Activated T-cell treated with anti-CD3 and anti-CD28 coated beads for 24 hours (primary cell): Measurements from ENCODE around the gene SUGCT.

Experiments used
- DNase-seq: peaks from one replicate; pipeline ENCODE4 v3.0.0-alpha.2; 2020; ENCODE audit warnings: low read depth

SUGCT gene

GRCh38 chr7:40879941-40880543 lies 745.2 kb downstream of the SUGCT start:
- no peak for DNase-seq

GRCh38 chr7:40880581-40880980 lies 745.8 kb downstream of the SUGCT start:
- DNase-seq = no peak

GRCh38 chr7:40881405-40881926 lies 746.7 kb downstream of the SUGCT start:
- DNase-seq = no peak

GRCh38 chr7:40882071-40882658 lies 747.4 kb downstream of the SUGCT start:
- DNase-seq = no peak

GRCh38 chr7:40883826-40884225 lies 749.0 kb downstream of the SUGCT start:
- no peak for DNase-seq

GRCh38 chr7:40884241-40884640 lies 749.4 kb downstream of the SUGCT start:
- no peak for DNase-seq

- no peak for DNase-seq
Observed at GRCh38 chr7:40885503-40885902, 750.7 kb downstream of the SUGCT start.

GRCh38 chr7:40887099-40887498 lies 752.3 kb downstream of the SUGCT start:
- DNase-seq = no peak

- no peak for DNase-seq
Observed at GRCh38 chr7:40888499-40888898, 753.7 kb downstream of the SUGCT start.

- DNase-seq = no peak
Observed at GRCh38 chr7:40889099-40889498, 754.3 kb downstream of the SUGCT start.

- no peak for DNase-seq
Observed at GRCh38 chr7:40889539-40889938, 754.7 kb downstream of the SUGCT start.

GRCh38 chr7:40890088-40890692 lies 755.4 kb downstream of the SUGCT start:
- no peak for DNase-seq

GRCh38 chr7:40891232-40891631 lies 756.4 kb downstream of the SUGCT start:
- DNase-seq = no peak

- DNase-seq = no peak
Observed at GRCh38 chr7:40899151-40899550, 764.3 kb downstream of the SUGCT start.

- no peak for DNase-seq
Observed at GRCh38 chr7:40899636-40900507, 765.1 kb downstream of the SUGCT start.

GRCh38 chr7:40903872-40904271 lies 769.1 kb downstream of the SUGCT start:
- no peak for DNase-seq

- no peak for DNase-seq
Observed at GRCh38 chr7:40907286-40907685, 772.5 kb downstream of the SUGCT start.

GRCh38 chr7:40909346-40909980 lies 774.7 kb downstream of the SUGCT start:
- no peak for DNase-seq
